NCI-H748 treated with DMSO at 0.1 percent for 48 hours (cell line): Measurements from ENCODE around the gene GTPBP3.
"Not testable (repeated sequence)": the region's sequence is repeated elsewhere in the genome, so short reads cannot be mapped to it uniquely, and the experiment has no call there.

ENCODE experiments used
- DNase-seq: peaks from one replicate; lab custom pipeline; 2025; lab: John Stamatoyannopoulos, UW

GTPBP3 gene

GRCh38 chr19:17336872-17337674 is at the start of gene GTPBP3:
Gene GTPBP3 (plus strand): TSS chr19:17337553. CDS start chr19:17337612, 59 bp downstream.
- peak; percentile 95 for DNase-seq

- no peak for DNase-seq
Observed at GRCh38 chr19:17289489-17289888, 47.9 kb upstream of the GTPBP3 start.

GRCh38 chr19:17292301-17293074 is 44.9 kb upstream of the GTPBP3 start:
- no peak for DNase-seq

GRCh38 chr19:17293605-17294004 is 43.7 kb upstream of the GTPBP3 start:
- no peak for DNase-seq

- DNase-seq, result no peak
Observed at GRCh38 chr19:17294051-17294891, 43.1 kb upstream of the GTPBP3 start.

- DNase-seq, result not testable (repeated sequence)
Observed at GRCh38 chr19:17295551-17295950, 41.8 kb upstream of the GTPBP3 start.

GRCh38 chr19:17296273-17296672 is 41.1 kb upstream of the GTPBP3 start:
- no peak for DNase-seq

- DNase-seq, result no peak
Observed at GRCh38 chr19:17296976-17297375, 40.4 kb upstream of the GTPBP3 start.

- no peak for DNase-seq
Observed at GRCh38 chr19:17300992-17301619, 36.2 kb upstream of the GTPBP3 start.

GRCh38 chr19:17302391-17303166 is 34.8 kb upstream of the GTPBP3 start:
- DNase-seq, result no peak

GRCh38 chr19:17303167-17303939 is 34.0 kb upstream of the GTPBP3 start, which contains the start of gene ABHD8:
Gene ABHD8 (minus strand): TSS chr19:17303425. CDS start chr19:17301616, 1,809 bp downstream.
- DNase-seq, result peak; percentile 74

GRCh38 chr19:17303940-17304267 is 33.4 kb upstream of the GTPBP3 start:
- no peak for DNase-seq

GRCh38 chr19:17304386-17305215 is 32.8 kb upstream of the GTPBP3 start:
- DNase-seq, result no peak

GRCh38 chr19:17305216-17305516 is 32.2 kb upstream of the GTPBP3 start:
- no peak for DNase-seq

GRCh38 chr19:17305517-17306284 is 31.7 kb upstream of the GTPBP3 start, which contains the start of gene MRPL34:
Gene MRPL34 (plus strand): TSS chr19:17305872. CDS start chr19:17305893, 21 bp downstream.
- peak; percentile 97 for DNase-seq

GRCh38 chr19:17306285-17306714 is 31.1 kb upstream of the GTPBP3 start:
- no peak for DNase-seq

GRCh38 chr19:17307876-17308377 is 29.4 kb upstream of the GTPBP3 start:
- DNase-seq, result no peak
